K562 (cell line): ENCODE measurements around the gene HTR1A. TPM values are rescaled to one million over a fixed set of nuclear protein-coding genes. Genes with fewer than 3 reads are reported as not detected.
A peak's percentile ranks its signal among the peaks of the same experiment; 100 is the strongest.

Source experiments
- CBX2 ChIP-seq: fragments of 200-600 bp; sonication (generic); IDR thresholded peaks from one replicate; pipeline ENCODE4 v1.6.1; 2012; ENCODE audit warnings: mild to moderate bottlenecking, low read length, inconsistent platforms; ENCODE audit not compliant: insufficient read depth, poor library complexity, severe bottlenecking
- CREB3 ChIP-seq: fragments of 450-650 bp; conservative IDR thresholded peaks from 2 replicates; pipeline ENCODE4 v1.6.1; 2016; ENCODE audit warnings: missing genetic modification characterization, low read depth, mild to moderate bottlenecking, missing compliant biosample characterization, moderate library complexity
- GATAD2A ChIP-seq: fragments of 450-650 bp; IDR thresholded peaks from 2 replicates; pipeline ENCODE4 v1.6.1; 2017
- HDAC2 ChIP-seq: fragments of 450-650 bp; IDR thresholded peaks from 2 replicates; pipeline ENCODE4 v1.6.1; 2016; ENCODE audit warnings: mild to moderate bottlenecking
- HDAC6 ChIP-seq: IDR thresholded peaks from 2 replicates; pipeline ENCODE4 v1.6.1; 2012; ENCODE audit warnings: low read depth, mild to moderate bottlenecking, control low read depth, inconsistent platforms, low read length, moderate library complexity
- HES1 ChIP-seq: fragments of 450-650 bp; IDR thresholded peaks from 2 replicates; pipeline ENCODE4 v1.6.1; 2016; ENCODE audit warnings: low read depth, mild to moderate bottlenecking, moderate library complexity
- HEY1 ChIP-seq: fragments of 250-450 bp; sonication (Bioruptor Pico); IDR thresholded peaks from 2 replicates; pipeline ENCODE4 v1.5.0; 2020; ENCODE audit warnings: mild to moderate bottlenecking, moderate library complexity, borderline replicate concordance
- ILK ChIP-seq: fragments of 450-650 bp; IDR thresholded peaks from 2 replicates; pipeline ENCODE4 v1.6.1; 2016; ENCODE audit warnings: missing genetic modification characterization, low read depth, mild to moderate bottlenecking, missing compliant biosample characterization, moderate library complexity, borderline replicate concordance
- KHSRP ChIP-seq: fragments of 450-650 bp; IDR thresholded peaks from 2 replicates; pipeline ENCODE4 v1.6.1; 2017
- MEIS2 ChIP-seq: fragments of 450-650 bp; IDR thresholded peaks from 2 replicates; pipeline ENCODE4 v1.6.1; 2014; ENCODE audit warnings: mild to moderate bottlenecking; ENCODE audit not compliant: partially characterized antibody
- NCOA2 ChIP-seq, 2 experiments: fragments of 450-650 bp; IDR thresholded peaks; 2 replicates each; pipeline ENCODE4 v1.6.1; 2018; ENCODE audit warnings: mild to moderate bottlenecking in 2 of 2, moderate library complexity in 1 of 2; ENCODE audit not compliant: partially characterized antibody in 2 of 2
- NR2F6 ChIP-seq: fragments of 450-650 bp; formaldehyde crosslinking; IDR thresholded peaks from 2 replicates; pipeline ENCODE4 v1.4.0; 2020; ENCODE audit warnings: mild to moderate bottlenecking
- PHF8 ChIP-seq: fragments of 200-600 bp; sonication (generic); IDR thresholded peaks from 2 replicates; pipeline ENCODE4 v1.6.1; 2012; ENCODE audit warnings: mixed run types, mild to moderate bottlenecking, inconsistent platforms, low read length, moderate library complexity, borderline replicate concordance
- POLR3A ChIP-seq: IDR thresholded peaks from 2 replicates; pipeline ENCODE4 v1.6.1; 2011; ENCODE audit warnings: borderline replicate concordance, mild to moderate bottlenecking, moderate library complexity; ENCODE audit not compliant: insufficient read length, insufficient read depth; ENCODE audit errors: extremely low read depth
- RAD21 ChIP-seq, 2 experiments: fragments of 250-450 bp in 1 of 2; fragments of 450-650 bp in 1 of 2; sonication (Bioruptor Pico) in 1 of 2; formaldehyde crosslinking in 1 of 2; IDR thresholded peaks in 1 of 2; conservative IDR thresholded peaks in 1 of 2; 2 replicates each; pipeline versions ENCODE4 v1.4.0 to v1.8.0; 2020 to 2022; ENCODE audit warnings: mild to moderate bottlenecking in 2 of 2, moderate library complexity in 1 of 2
- SAFB2 ChIP-seq: fragments of 200-400 bp; formaldehyde crosslinking; IDR thresholded peaks from 2 replicates; pipeline ENCODE4 v1.6.1; 2018; ENCODE audit warnings: borderline replicate concordance, low read length, low read depth, moderate library complexity; ENCODE audit not compliant: severe bottlenecking
- SMC3 ChIP-seq: conservative IDR thresholded peaks from 2 replicates; pipeline ENCODE4 v1.6.1; 2011; ENCODE audit warnings: low read depth, low read length, improper control_type of control experiment; ENCODE audit not compliant: insufficient read depth
- TFAP4 ChIP-seq: sonication (generic); formaldehyde crosslinking; IDR thresholded peaks from 2 replicates; pipeline ENCODE4 v1.8.0; 2022; ENCODE audit warnings: missing genetic modification reagents, mild to moderate bottlenecking, moderate library complexity, borderline replicate concordance
- TSHZ1 ChIP-seq: fragments of 250-450 bp; sonication (Bioruptor Pico); IDR thresholded peaks from 2 replicates; pipeline ENCODE4 v1.4.0; 2020; ENCODE audit warnings: mild to moderate bottlenecking, moderate library complexity
- ZNF140 ChIP-seq: fragments of 250-450 bp; sonication (Bioruptor Pico); IDR thresholded peaks from 2 replicates; pipeline ENCODE4 v1.8.0; 2021; ENCODE audit warnings: moderate library complexity, mild to moderate bottlenecking, inconsistent platforms
- ZNF197 ChIP-seq: fragments of 200-800 bp; sonication (Bioruptor generic); IDR thresholded peaks from 2 replicates; pipeline ENCODE4 v1.6.1; 2016; ENCODE audit warnings: low read depth, missing genetic modification characterization, missing compliant biosample characterization
- ZNF644 ChIP-seq: fragments of 200-800 bp; sonication (Bioruptor generic); IDR thresholded peaks from 2 replicates; pipeline ENCODE4 v1.6.1; 2016; ENCODE audit warnings: low read depth, missing genetic modification characterization, missing compliant biosample characterization
- polyA plus RNA-seq, 8 experiments: library from polyadenylated mRNA; depleted of rRNA in 4 of 8; stranded (reverse) in 5 of 8; unstranded in 3 of 8; fragments of >200 nt; fragmentation: Nextera tagmentation in 2 of 8; fragmentation: Illumina TruSeq in 1 of 8; extraction: Ambion mirVana in 2 of 8; extraction: Trizol in 1 of 8; gene quantifications; 2 replicates each; pipeline versions ENCODE4 v1.2.1 to v1.2.3, GENCODE V29; 2011 to 2014; ENCODE audit warnings: inconsistent platforms in 1 of 8, missing spikeins in 1 of 8
- total RNA-seq, 7 experiments: library from RNA; depleted of rRNA in 6 of 7; stranded (reverse); fragments of >200 nt in 6 of 7; fragmentation: Illumina TruSeq in 2 of 7; extraction: Trizol in 2 of 7; gene quantifications; 2 replicates each; pipeline versions ENCODE4 v1.2.1 to v1.2.3, GENCODE V29; 2011 to 2021; ENCODE audit warnings: low replicate concordance in 1 of 7

Gene HTR1A
- total and polyA plus RNA-seq, 9 of the 15 experiments (the other 6 are each of a cell fraction or from before 2014, with no cell fraction given): not detected

- TF ChIP-seq HDAC2: no peak
- TF ChIP-seq KHSRP: no peak
- 0 out of 2 replicates have a peak, but pooled peaks have one; percentile 26 for TF ChIP-seq SMC3
- TF ChIP-seq CBX2: no peak
- TF ChIP-seq HEY1 (CRISPR knock-in tag): no peak
- no peak for TF ChIP-seq MEIS2
- TF ChIP-seq HES1: no peak
- TF ChIP-seq HDAC6: no peak
- TF ChIP-seq TFAP4: no peak
- TF ChIP-seq ZNF140 (CRISPR knock-in tag): no peak
- no peak for TF ChIP-seq SAFB2
- TF ChIP-seq POLR3A: no peak
- TF ChIP-seq CREB3 (tag): no peak
- no peak for TF ChIP-seq TSHZ1 (CRISPR knock-in tag)
- no peak for TF ChIP-seq NCOA2 (IDR thresholded peaks at IDR 0.05; ENCODE audit: partially characterized antibody in 2 of 2)
- no peak for TF ChIP-seq NR2F6 (CRISPR knock-in tag)
- no peak for TF ChIP-seq ILK
- peak; percentile 49 to 74 for TF ChIP-seq RAD21 (CRISPR knock-in tag; conservative IDR thresholded peaks at IDR 0.05 in 1 of 2, IDR thresholded peaks at IDR 0.05 in 1 of 2)
- TF ChIP-seq ZNF197: peak; percentile 55; the same call in 1 of the 2 replicates
- TF ChIP-seq ZNF644: peak; percentile 65; the same call in 1 of the 2 replicates
- no peak for TF ChIP-seq PHF8
- TF ChIP-seq GATAD2A: no peak
Observed at GRCh38 chr5:63963080-63963735, 963 bp upstream of the HTR1A start (continued).
